LoVo (cell line): ENCODE measurements around the gene DCTD.

ENCODE experiments used
- DNase-seq: peaks from one replicate; pipeline ENCODE4 v3.0.0-alpha.2; 2016; ENCODE audit warnings: low spot score

Gene DCTD

GRCh38 chr4:182872886-182873285 lies 44.3 kb downstream of the DCTD start:
- no peak for DNase-seq

- no peak for DNase-seq
These were observed 45.6 kb downstream of the DCTD start for GRCh38 chr4:182871616-182872015.

GRCh38 chr4:182869697-182870096 lies 47.5 kb downstream of the DCTD start:
- DNase-seq = no peak

- no peak for DNase-seq
These were observed 50.4 kb downstream of the DCTD start for GRCh38 chr4:182866746-182867145.

GRCh38 chr4:182863501-182863900 lies 53.7 kb downstream of the DCTD start:
- no peak for DNase-seq

GRCh38 chr4:182862921-182863320 lies 54.3 kb downstream of the DCTD start:
- DNase-seq = no peak

- no peak for DNase-seq
These were observed 54.9 kb downstream of the DCTD start for GRCh38 chr4:182862141-182862875.

GRCh38 chr4:182861346-182861745 lies 55.8 kb downstream of the DCTD start:
- DNase-seq = no peak

GRCh38 chr4:182859730-182860129 lies 57.5 kb downstream of the DCTD start:
- no peak for DNase-seq

- DNase-seq = no peak
These were observed 58.5 kb downstream of the DCTD start for GRCh38 chr4:182858711-182859110.

- DNase-seq = no peak
These were observed 60.3 kb downstream of the DCTD start for GRCh38 chr4:182856862-182857261.

GRCh38 chr4:182855877-182856276 lies 61.3 kb downstream of the DCTD start:
- no peak for DNase-seq

- no peak for DNase-seq
These were observed 61.9 kb downstream of the DCTD start for GRCh38 chr4:182855312-182855711.

GRCh38 chr4:182854466-182854865 lies 62.7 kb downstream of the DCTD start:
- no peak for DNase-seq

GRCh38 chr4:182853731-182854330 lies 63.4 kb downstream of the DCTD start:
- no peak for DNase-seq

GRCh38 chr4:182848685-182849084 lies 68.5 kb downstream of the DCTD start:
- DNase-seq = no peak

- no peak for DNase-seq
These were observed 69.4 kb downstream of the DCTD start for GRCh38 chr4:182847576-182848450.

- no peak for DNase-seq
These were observed 71.2 kb downstream of the DCTD start for GRCh38 chr4:182846036-182846435.

GRCh38 chr4:182845618-182846017 lies 71.6 kb downstream of the DCTD start:
- DNase-seq = no peak

- DNase-seq = no peak
These were observed 73.3 kb downstream of the DCTD start for GRCh38 chr4:182843808-182844325.

GRCh38 chr4:182842759-182843390 lies 74.3 kb downstream of the DCTD start:
- no peak for DNase-seq

GRCh38 chr4:182842104-182842600 lies 75.0 kb downstream of the DCTD start:
- DNase-seq = no peak
